ENCODE data around the gene DUOXA1.

The DUOXA1 gene

GRCh38 chr15:45130291-45131000 is 767 bp upstream of the DUOXA1 start:
- DNase-seq = no peak

- no peak for DNase-seq
Observed at GRCh38 chr15:45128971-45129639, 574 bp downstream of the DUOXA1 start.

- DNase-seq = no peak
Observed at GRCh38 chr15:45126535-45127158, 3.0 kb downstream of the DUOXA1 start.

- DNase-seq = no peak
Observed at GRCh38 chr15:45123397-45123796, 6.3 kb downstream of the DUOXA1 start.

- no peak for DNase-seq
Observed at GRCh38 chr15:45122719-45123118, 7.0 kb downstream of the DUOXA1 start.

- peak; percentile 80 for DNase-seq
Observed at GRCh38 chr15:45121706-45122417, 7.8 kb downstream of the DUOXA1 start.

GRCh38 chr15:45121020-45121419 is 8.7 kb downstream of the DUOXA1 start:
- DNase-seq = no peak

- DNase-seq = no peak
Observed at GRCh38 chr15:45120081-45120972, 9.4 kb downstream of the DUOXA1 start.

GRCh38 chr15:45118996-45119395 is 10.7 kb downstream of the DUOXA1 start:
- DNase-seq = no peak

GRCh38 chr15:45118131-45118588 is 11.5 kb downstream of the DUOXA1 start:
- DNase-seq = peak; percentile 67

GRCh38 chr15:45117308-45118130 is 12.2 kb downstream of the DUOXA1 start:
- DNase-seq = no peak

- no peak for DNase-seq
Observed at GRCh38 chr15:45116482-45117307, 13.0 kb downstream of the DUOXA1 start.

- no peak for DNase-seq
Observed at GRCh38 chr15:45116006-45116481, 13.6 kb downstream of the DUOXA1 start.

- DNase-seq = no peak
Observed at GRCh38 chr15:45115312-45115820, 14.3 kb downstream of the DUOXA1 start.

GRCh38 chr15:45114751-45115085 is 15.0 kb downstream of the DUOXA1 start:
- DNase-seq = no peak

- no peak for DNase-seq
Observed at GRCh38 chr15:45114076-45114750, 15.5 kb downstream of the DUOXA1 start, which contains the start of the genes DUOX2 and DUOXA2. Gene DUOX2, minus strand, starts transcription at chr15:45114172. Its CDS starts 761 bp downstream, at chr15:45113411. Gene DUOXA2, plus strand, starts transcription at chr15:45114326. Its CDS starts 280 bp downstream, at chr15:45114606.

GRCh38 chr15:45113380-45113990 is 16.2 kb downstream of the DUOXA1 start:
- DNase-seq = no peak

- DNase-seq = no peak
Observed at GRCh38 chr15:45112591-45113379, 16.9 kb downstream of the DUOXA1 start.
